ENCODE results near the gene S100Z.

The S100Z gene

GRCh38 chr5:76849419-76850291, at the start of gene S100Z:
TSS of gene S100Z (plus strand) at chr5:76850014. CDS start at chr5:76875360, 25,346 bp downstream.
- no peak for DNase-seq (ENCODE audit: extremely low read depth, low read depth)
- no peak for TF ChIP-seq CTCF (IDR thresholded peaks at IDR 0.05; ENCODE audit: low read depth, low read length)

- no peak for DNase-seq (ENCODE audit: extremely low read depth, low read depth)
- TF ChIP-seq CTCF (IDR thresholded peaks at IDR 0.05; ENCODE audit: low read depth, low read length): no peak
These were observed 49.2 kb upstream of the S100Z start for GRCh38 chr5:76800579-76800978.

- DNase-seq (ENCODE audit: extremely low read depth, low read depth): peak; percentile 40
- no peak for TF ChIP-seq CTCF (IDR thresholded peaks at IDR 0.05; ENCODE audit: low read depth, low read length)
These were observed 48.5 kb upstream of the S100Z start for GRCh38 chr5:76801159-76801802.

GRCh38 chr5:76801803-76802195, 48.0 kb upstream of the S100Z start:
- TF ChIP-seq CTCF (IDR thresholded peaks at IDR 0.05; ENCODE audit: low read depth, low read length): no peak
- no peak for DNase-seq (ENCODE audit: extremely low read depth, low read depth)

- TF ChIP-seq CTCF (IDR thresholded peaks at IDR 0.05; ENCODE audit: low read depth, low read length): no peak
- no peak for DNase-seq (ENCODE audit: extremely low read depth, low read depth)
These were observed 45.5 kb upstream of the S100Z start for GRCh38 chr5:76804266-76804665.

GRCh38 chr5:76805821-76806505, 43.9 kb upstream of the S100Z start:
- DNase-seq (ENCODE audit: extremely low read depth, low read depth): no peak

More at GRCh38 chr5:76805821-76806505, 43.9 kb upstream of the S100Z start:
- no peak for TF ChIP-seq CTCF (IDR thresholded peaks at IDR 0.05; ENCODE audit: low read depth, low read length)

Measured in AG09319 (cell line).